Hepatocyte (in vitro differentiated cells): ENCODE measurements around the gene RNF149.

Experiments used
- EZH2 ChIP-seq: fragments of 200-600 bp; sonication (generic); IDR thresholded peaks from 2 replicates; pipeline ENCODE4 v1.6.1; 2016; ENCODE audit warnings: antibody characterized with exemption, mild to moderate bottlenecking, borderline replicate concordance
- EZH2phosphoT487 ChIP-seq: fragments of 200-600 bp; sonication (generic); IDR thresholded peaks from one replicate; pipeline ENCODE4 v1.6.1; 2018; ENCODE audit warnings: antibody characterized with exemption, mild to moderate bottlenecking, low read depth, moderate library complexity; ENCODE audit not compliant: unreplicated experiment, severe bottlenecking
- TF ChIP-seq, protein P1 (sequence below): fragments of 200-600 bp; sonication (generic); IDR thresholded peaks from 2 replicates; pipeline ENCODE4 v1.5.1; 2016; ENCODE audit warnings: antibody characterized with exemption, mild to moderate bottlenecking; ENCODE audit not compliant: poor library complexity

DNA sequence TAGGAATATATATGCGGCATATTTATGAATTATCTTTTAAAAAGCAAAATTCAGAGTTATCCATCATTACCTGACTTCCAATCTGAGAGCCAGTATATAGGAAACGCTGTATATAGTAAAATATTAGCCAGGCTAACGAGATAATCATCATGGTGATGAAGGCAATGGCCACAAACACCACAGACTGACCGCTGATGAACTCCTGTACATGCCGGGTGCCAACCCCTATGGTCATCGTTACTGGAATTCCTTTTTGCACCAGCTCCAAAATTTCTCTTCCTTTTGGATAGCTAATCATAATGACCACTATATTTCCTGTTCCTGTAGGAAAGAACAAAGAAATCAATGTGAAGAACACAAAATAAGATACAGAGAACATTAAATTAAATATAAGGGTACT is 13.6 kb downstream of the RNF149 start:
- TF ChIP-seq, protein P1, sequence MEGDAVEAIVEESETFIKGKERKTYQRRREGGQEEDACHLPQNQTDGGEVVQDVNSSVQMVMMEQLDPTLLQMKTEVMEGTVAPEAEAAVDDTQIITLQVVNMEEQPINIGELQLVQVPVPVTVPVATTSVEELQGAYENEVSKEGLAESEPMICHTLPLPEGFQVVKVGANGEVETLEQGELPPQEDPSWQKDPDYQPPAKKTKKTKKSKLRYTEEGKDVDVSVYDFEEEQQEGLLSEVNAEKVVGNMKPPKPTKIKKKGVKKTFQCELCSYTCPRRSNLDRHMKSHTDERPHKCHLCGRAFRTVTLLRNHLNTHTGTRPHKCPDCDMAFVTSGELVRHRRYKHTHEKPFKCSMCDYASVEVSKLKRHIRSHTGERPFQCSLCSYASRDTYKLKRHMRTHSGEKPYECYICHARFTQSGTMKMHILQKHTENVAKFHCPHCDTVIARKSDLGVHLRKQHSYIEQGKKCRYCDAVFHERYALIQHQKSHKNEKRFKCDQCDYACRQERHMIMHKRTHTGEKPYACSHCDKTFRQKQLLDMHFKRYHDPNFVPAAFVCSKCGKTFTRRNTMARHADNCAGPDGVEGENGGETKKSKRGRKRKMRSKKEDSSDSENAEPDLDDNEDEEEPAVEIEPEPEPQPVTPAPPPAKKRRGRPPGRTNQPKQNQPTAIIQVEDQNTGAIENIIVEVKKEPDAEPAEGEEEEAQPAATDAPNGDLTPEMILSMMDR, result no peak
- TF ChIP-seq EZH2phosphoT487, result no peak
- no peak for TF ChIP-seq EZH2
